Body of pancreas (tissue), 4 donors: ENCODE data around the gene MACROH2A1. TPM values are rescaled to one million over a fixed set of nuclear protein-coding genes. Genes with fewer than 3 reads are reported as not detected.

ENCODE experiments used
- ATAC-seq: fragments of 150-250 bp; one replicate; pipeline ENCODE4 v1.9.1; 2016
- DNase-seq, 4 donors: peaks; one replicate each; pipeline ENCODE4 v3.0.0-alpha.2; 2019
- H3K27ac ChIP-seq, 4 donors: fragments of 200-600 bp; sonication (generic); 1 replicate in 3 of 4; 2 replicates in 1 of 4; pipeline versions ENCODE4 v1.5.1 to v1.6.1; 2016 to 2019; ENCODE audit warnings: mild to moderate bottlenecking in 1 of 4, mixed read lengths in 1 of 4, moderate library complexity in 1 of 4
- H3K27me3 ChIP-seq, 2 donors: fragments of 200-600 bp; sonication (generic); one replicate each; pipeline ENCODE4 v1.6.0; 2016; ENCODE audit warnings: mild to moderate bottlenecking in 1 of 2
- H3K36me3 ChIP-seq, 2 donors: fragments of 200-600 bp; sonication (generic); replicated peaks in 1 of 2; 2 replicates each; pipeline ENCODE4 v1.5.1; 2016; ENCODE audit warnings: low read depth in 2 of 2; ENCODE audit not compliant: insufficient read depth in 1 of 2
- H3K4me1 ChIP-seq: fragments of 200-600 bp; sonication (generic); one replicate; pipeline ENCODE4 v1.6.0; 2016
- H3K4me3 ChIP-seq, 2 donors: fragments of 200-600 bp; sonication (generic); 1 replicate in 1 of 2; 2 replicates in 1 of 2; pipeline ENCODE4 v1.5.1; 2016 to 2019
- H3K9me3 ChIP-seq, 3 donors: fragments of 200-600 bp; sonication (generic); 1 replicate in 2 of 3; 2 replicates in 1 of 3; pipeline ENCODE4 v1.5.1; 2016
- CTCF ChIP-seq, 7 experiments: fragments of 450-650 bp in 4 of 7; fragments of 200-600 bp in 3 of 7; sonication (generic) in 3 of 7; IDR thresholded peaks; one replicate each; pipeline ENCODE4 v1.5.1; 2016 to 2019; ENCODE audit warnings: antibody characterized with exemption in 7 of 7
- POLR2A ChIP-seq, 3 donors: fragments of 450-650 bp; IDR thresholded peaks; one replicate each; pipeline ENCODE4 v1.6.1; 2016; ENCODE audit warnings: antibody characterized with exemption in 3 of 3, mild to moderate bottlenecking in 2 of 3
- WGBS, 2 donors: methylation state at CpG; one replicate each; pipeline ENCODE4 v1.1.5; 2017; 5-methylcytosine and 5-hydroxymethylcytosine counted together
- intact Hi-C: fragments of 100-400 bp; cut with DNase I; formaldehyde crosslinking; loops from one replicate; pipeline ENCODE4 v1.15.1; 2023
- total RNA-seq, 2 donors: library from RNA; depleted of rRNA; stranded (reverse); fragments of >200 nt; gene quantifications; one replicate each; pipeline ENCODE4 v1.1.0, GENCODE V29; 2016

The MACROH2A1 gene
- total RNA-seq, 2 donors from 2014 or later, result 78.9 to 142 TPM

GRCh38 chr5:135375040-135375793, 23.8 kb downstream of the MACROH2A1 start:
- no peaks in the 10 kb centered on the region for H3K9me3 ChIP-seq
- ATAC-seq, result no peak
- H3K4me1 ChIP-seq, result no peaks in the 10 kb centered on the region
- H3K36me3 ChIP-seq, result no peaks in the 10 kb centered on the region
- H3K4me3 ChIP-seq, result no peak overlapping the region
- 76 to 77% methylated on average over 6 of the region's 6 CpGs for WGBS, 2 donors
- DNase-seq, result no peak
- intact Hi-C loops, result no loop called here
- H3K27ac ChIP-seq, result no peak overlapping the region
- no peaks in the 10 kb centered on the region for H3K27me3 ChIP-seq
- TF ChIP-seq POLR2A (IDR thresholded peaks at IDR 0.05), result no peak
- TF ChIP-seq CTCF (IDR thresholded peaks at IDR 0.05), result no peak

- WGBS, 2 donors, result 76 to 86% methylated on average over 7 of the region's 7 CpGs
- intact Hi-C loops, result no loop called here
- Histone ChIP-seq H3K36me3 (peaks cover 0 to 4% of the 10 kb centered on the region in 2 donors), H3K4me3 (no peak overlapping the region), H3K27ac (no peak overlapping the region), H3K9me3 (no peaks in the 10 kb centered on the region), H3K4me1 (no peaks in the 10 kb centered on the region), H3K27me3 (no peaks in the 10 kb centered on the region)
- ATAC-seq (no peak), DNase-seq (no peak)
- TF ChIP-seq CTCF (IDR thresholded peaks at IDR 0.05) (no peak), POLR2A (IDR thresholded peaks at IDR 0.05) (no peak)
Measured at GRCh38 chr5:135373736-135374515, 25.1 kb downstream of the MACROH2A1 start.

GRCh38 chr5:135372654-135373381, 26.2 kb downstream of the MACROH2A1 start:
- Histone ChIP-seq H3K36me3 (peaks cover 0 to 8% of the 10 kb centered on the region in 2 donors), H3K27ac (no peak overlapping the region), H3K9me3 (no peaks in the 10 kb centered on the region), H3K4me1 (no peaks in the 10 kb centered on the region), H3K27me3 (no peaks in the 10 kb centered on the region), H3K4me3 (no peak overlapping the region)
- intact Hi-C loops, result no loop called here
- WGBS, 2 donors, result 71 to 88% methylated on average over 9 to 10 of the region's 10 CpGs
- ATAC-seq (no peak), DNase-seq (no peak)
- no peak for TF ChIP-seq POLR2A (IDR thresholded peaks at IDR 0.05)
- no peak for TF ChIP-seq CTCF (IDR thresholded peaks at IDR 0.05)

- 72 to 88% methylated on average over 4 of the region's 4 CpGs for WGBS, 2 donors
- DNase-seq (no peak), ATAC-seq (no peak)
- Histone ChIP-seq H3K27ac (no peak overlapping the region), H3K9me3 (no peaks in the 10 kb centered on the region), H3K27me3 (no peaks in the 10 kb centered on the region), H3K4me3 (no peak overlapping the region), H3K36me3 (peaks cover 0 to 10% of the 10 kb centered on the region in 2 donors), H3K4me1 (no peaks in the 10 kb centered on the region)
- no peak for TF ChIP-seq CTCF (IDR thresholded peaks at IDR 0.05)
- no peak for TF ChIP-seq POLR2A (IDR thresholded peaks at IDR 0.05)
- intact Hi-C loops, result no loop called here
Measured at GRCh38 chr5:135371622-135372232, 27.3 kb downstream of the MACROH2A1 start.
